ENCODE measurements around the gene DNAH1. TPM values are rescaled to one million over a fixed set of nuclear protein-coding genes. Genes with fewer than 3 reads are reported as not detected.

DNAH1 gene
- total RNA-seq, 1 donor from 2014 or later: 8.2 TPM

DNA sequence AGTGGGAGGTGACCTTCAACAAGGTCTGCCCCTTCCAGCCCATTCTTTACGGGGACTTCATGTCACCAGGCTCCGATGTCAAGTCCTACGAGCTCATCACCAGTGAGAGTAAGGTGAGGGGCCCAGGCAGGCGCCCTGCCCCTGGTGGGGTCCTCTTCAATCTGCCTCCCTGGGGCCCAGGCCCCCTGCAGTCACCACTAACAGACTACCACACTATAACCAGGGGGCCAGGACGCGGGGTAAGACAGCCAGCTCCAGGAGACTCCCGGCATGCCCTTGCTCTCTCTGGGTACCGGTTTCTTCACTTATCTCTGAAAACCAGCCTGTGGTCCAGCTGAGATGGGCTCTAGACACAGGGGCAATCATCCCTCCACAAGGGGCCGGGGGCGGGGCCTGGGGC, 63.9 kb downstream of the DNAH1 start:
- Mint-ChIP-seq H3K4me1 (peaks cover 4% of the 10 kb centered on the region), H3K9me3 (no peaks in the 10 kb centered on the region), H3K4me3 (no peak overlapping the region), H3K27me3 (ENCODE audit: low read depth) (no peaks in the 10 kb centered on the region), H3K36me3 (no peaks in the 10 kb centered on the region), H3K27ac (no peak overlapping the region)
- TF ChIP-seq, protein P1, sequence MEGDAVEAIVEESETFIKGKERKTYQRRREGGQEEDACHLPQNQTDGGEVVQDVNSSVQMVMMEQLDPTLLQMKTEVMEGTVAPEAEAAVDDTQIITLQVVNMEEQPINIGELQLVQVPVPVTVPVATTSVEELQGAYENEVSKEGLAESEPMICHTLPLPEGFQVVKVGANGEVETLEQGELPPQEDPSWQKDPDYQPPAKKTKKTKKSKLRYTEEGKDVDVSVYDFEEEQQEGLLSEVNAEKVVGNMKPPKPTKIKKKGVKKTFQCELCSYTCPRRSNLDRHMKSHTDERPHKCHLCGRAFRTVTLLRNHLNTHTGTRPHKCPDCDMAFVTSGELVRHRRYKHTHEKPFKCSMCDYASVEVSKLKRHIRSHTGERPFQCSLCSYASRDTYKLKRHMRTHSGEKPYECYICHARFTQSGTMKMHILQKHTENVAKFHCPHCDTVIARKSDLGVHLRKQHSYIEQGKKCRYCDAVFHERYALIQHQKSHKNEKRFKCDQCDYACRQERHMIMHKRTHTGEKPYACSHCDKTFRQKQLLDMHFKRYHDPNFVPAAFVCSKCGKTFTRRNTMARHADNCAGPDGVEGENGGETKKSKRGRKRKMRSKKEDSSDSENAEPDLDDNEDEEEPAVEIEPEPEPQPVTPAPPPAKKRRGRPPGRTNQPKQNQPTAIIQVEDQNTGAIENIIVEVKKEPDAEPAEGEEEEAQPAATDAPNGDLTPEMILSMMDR (IDR thresholded peaks at IDR 0.05; ENCODE audit: unreplicated experiment): no peak
- DNase-seq (ENCODE audit: low spot score in 2 of 2, unreplicated experiment in 2 of 2): no peak

- H3K27me3 Mint-ChIP-seq (ENCODE audit: low read depth): no peaks in the 10 kb centered on the region
- DNase-seq (ENCODE audit: low spot score in 2 of 2, unreplicated experiment in 2 of 2): no peak
- no peak overlapping the region for H3K27ac Mint-ChIP-seq
- no peaks in the 10 kb centered on the region for H3K36me3 Mint-ChIP-seq
- H3K4me1 Mint-ChIP-seq: peaks cover 4% of the 10 kb centered on the region
- no peak overlapping the region for H3K4me3 Mint-ChIP-seq
- no peaks in the 10 kb centered on the region for H3K9me3 Mint-ChIP-seq
- TF ChIP-seq, protein P1 (IDR thresholded peaks at IDR 0.05; ENCODE audit: unreplicated experiment): no peak
These were observed 65.5 kb downstream of the DNAH1 start for GRCh38 chr3:52381623-52382022.

- TF ChIP-seq, protein P1 (IDR thresholded peaks at IDR 0.05; ENCODE audit: unreplicated experiment): no peak
- no peak for DNase-seq (ENCODE audit: low spot score in 2 of 2, unreplicated experiment in 2 of 2)
- H3K27ac Mint-ChIP-seq: no peak overlapping the region
- H3K4me3 Mint-ChIP-seq: no peak overlapping the region
- H3K36me3 Mint-ChIP-seq: no peaks in the 10 kb centered on the region
- no peaks in the 10 kb centered on the region for H3K9me3 Mint-ChIP-seq
- H3K4me1 Mint-ChIP-seq: peaks cover 4% of the 10 kb centered on the region
- no peaks in the 10 kb centered on the region for H3K27me3 Mint-ChIP-seq (ENCODE audit: low read depth)
These were observed 67.3 kb downstream of the DNAH1 start for GRCh38 chr3:52383446-52383845.

DNA sequence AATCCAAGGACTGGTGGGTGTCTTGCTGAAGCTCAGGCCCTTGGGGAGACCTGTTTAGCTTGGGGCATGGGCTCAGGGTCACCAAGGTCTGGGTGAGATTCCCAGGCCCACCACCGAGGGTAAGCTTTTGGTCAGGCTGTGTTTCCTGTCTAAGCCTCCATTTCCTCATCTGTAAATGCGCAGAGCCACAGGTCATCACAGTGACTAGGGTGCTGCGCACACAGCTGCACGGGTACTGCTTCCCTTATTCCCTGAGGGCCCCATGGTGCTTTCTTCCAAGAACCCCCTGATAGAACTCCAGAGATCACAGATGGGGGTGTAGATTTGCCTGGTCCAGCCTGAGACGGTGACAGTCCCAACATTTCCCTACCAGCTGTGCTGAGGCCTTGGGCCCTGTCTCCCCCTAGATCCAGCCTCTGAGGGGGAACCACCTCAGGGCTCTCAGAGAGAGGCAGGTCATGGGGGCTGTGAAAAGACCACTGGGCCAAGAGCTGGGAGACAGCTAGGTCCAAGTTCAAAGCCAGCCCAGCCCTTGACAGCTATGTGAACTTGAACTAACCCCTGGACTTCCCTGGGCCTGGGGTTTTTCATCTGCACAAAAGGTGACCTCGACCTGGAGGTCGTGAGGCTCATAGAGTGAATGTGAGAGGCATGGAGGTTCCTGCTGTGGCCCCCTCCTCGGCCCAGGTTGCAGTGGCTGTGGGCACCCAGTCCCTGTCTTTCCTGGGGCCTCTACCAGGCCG, 68.1 kb downstream of the DNAH1 start:
- H3K4me1 Mint-ChIP-seq: peaks cover 4% of the 10 kb centered on the region
- no peaks in the 10 kb centered on the region for H3K9me3 Mint-ChIP-seq
- no peak overlapping the region for H3K27ac Mint-ChIP-seq
- TF ChIP-seq, protein P1 (IDR thresholded peaks at IDR 0.05; ENCODE audit: unreplicated experiment): no peak
- DNase-seq (ENCODE audit: low spot score in 2 of 2, unreplicated experiment in 2 of 2): no peak
- no peaks in the 10 kb centered on the region for H3K36me3 Mint-ChIP-seq
- no peaks in the 10 kb centered on the region for H3K27me3 Mint-ChIP-seq (ENCODE audit: low read depth)
- H3K4me3 Mint-ChIP-seq: no peak overlapping the region

- H3K36me3 Mint-ChIP-seq: no peaks in the 10 kb centered on the region
- H3K4me1 Mint-ChIP-seq: peaks cover 4% of the 10 kb centered on the region
- no peak overlapping the region for H3K4me3 Mint-ChIP-seq
- no peak overlapping the region for H3K27ac Mint-ChIP-seq
- H3K9me3 Mint-ChIP-seq: no peaks in the 10 kb centered on the region
- no peak for DNase-seq (ENCODE audit: low spot score in 2 of 2, unreplicated experiment in 2 of 2)
- TF ChIP-seq, protein P1 (IDR thresholded peaks at IDR 0.05; ENCODE audit: unreplicated experiment): peak; percentile 61
- H3K27me3 Mint-ChIP-seq (ENCODE audit: low read depth): no peaks in the 10 kb centered on the region
These were observed 69.0 kb downstream of the DNAH1 start for GRCh38 chr3:52385157-52385556.

Measured in mesothelial cell of epicardium (in vitro differentiated cells).